HEK293 (cell line): ENCODE measurements around the gene SP9.

Source experiments
- CTCF ChIA-PET: fragments of 350-600 bp; formaldehyde crosslinking; extraction: SDS; loops from one replicate; lab custom pipeline; 2021; ENCODE audit warnings: antibody characterized with exemption; lab: Yijun Ruan, JAX
- POLR2A ChIA-PET: fragments of 300-600 bp; formaldehyde crosslinking; extraction: SDS; loops from one replicate; lab custom pipeline; 2020; ENCODE audit warnings: antibody characterized with exemption, inconsistent platforms; lab: Yijun Ruan, JAX
- H3K27ac ChIP-seq: fragments of 200-500 bp; sonication (Bioruptor generic); 2 replicates; pipeline ENCODE4 v1.5.1; 2014; ENCODE audit warnings: low read depth, low read length, control low read depth, inconsistent platforms; ENCODE audit errors: extremely low read depth
- H3K36me3 ChIP-seq, 2 experiments: fragments of 200-500 bp in 1 of 2; sonication (Bioruptor generic) in 1 of 2; 1 replicate in 1 of 2; 2 replicates in 1 of 2; pipeline ENCODE4 v1.5.1; 2014 to 2017; ENCODE audit warnings: inconsistent platforms in 2 of 2, low read length in 2 of 2; ENCODE audit not compliant: control insufficient read depth in 2 of 2, insufficient read depth in 1 of 2
- H3K4me1 ChIP-seq: fragments of 200-500 bp; sonication (Bioruptor generic); 2 replicates; pipeline ENCODE4 v1.5.1; 2014; ENCODE audit warnings: mild to moderate bottlenecking, low read length, inconsistent platforms; ENCODE audit not compliant: control insufficient read depth, insufficient read depth
- H3K4me3 ChIP-seq: 2 replicates; pipeline ENCODE4 v1.5.1; 2011; ENCODE audit warnings: low read depth, mild to moderate bottlenecking, control low read depth, low read length, moderate library complexity
- H3K9me3 ChIP-seq: fragments of 200-500 bp; sonication (Bioruptor generic); 2 replicates; pipeline ENCODE4 v1.5.1; 2014; ENCODE audit warnings: low read depth, low read length, inconsistent platforms; ENCODE audit not compliant: control insufficient read depth, insufficient read depth
- EGR2 ChIP-seq: fragments of 450-650 bp; formaldehyde crosslinking; IDR thresholded peaks from 2 replicates; pipeline ENCODE4 v1.5.1; 2016; ENCODE audit warnings: low read depth, missing biosample characterization, missing genetic modification characterization
- GLIS2 ChIP-seq: fragments of 450-650 bp; formaldehyde crosslinking; IDR thresholded peaks from 2 replicates; pipeline ENCODE4 v1.5.1; 2016; ENCODE audit warnings: missing biosample characterization, missing genetic modification characterization
- INSM2 ChIP-seq: fragments of 450-650 bp; formaldehyde crosslinking; IDR thresholded peaks from 2 replicates; pipeline ENCODE4 v1.5.1; 2016; ENCODE audit warnings: missing biosample characterization, missing genetic modification characterization
- KLF1 ChIP-seq: fragments of 450-650 bp; formaldehyde crosslinking; IDR thresholded peaks from 2 replicates; pipeline ENCODE4 v1.5.1; 2016; ENCODE audit warnings: missing biosample characterization, missing genetic modification characterization
- MYNN ChIP-seq: fragments of 450-650 bp; formaldehyde crosslinking; IDR thresholded peaks from 2 replicates; pipeline ENCODE4 v1.5.1; 2016; ENCODE audit warnings: missing biosample characterization, missing genetic modification characterization, borderline replicate concordance
- MZF1 ChIP-seq: fragments of 450-650 bp; formaldehyde crosslinking; IDR thresholded peaks from 2 replicates; pipeline ENCODE4 v1.5.1; 2017; ENCODE audit warnings: missing biosample characterization, missing genetic modification characterization, borderline replicate concordance
- PATZ1 ChIP-seq: fragments of 450-650 bp; formaldehyde crosslinking; IDR thresholded peaks from 2 replicates; pipeline ENCODE4 v1.5.1; 2016; ENCODE audit warnings: missing biosample characterization, missing genetic modification characterization
- SCRT2 ChIP-seq: fragments of 450-650 bp; formaldehyde crosslinking; IDR thresholded peaks from 2 replicates; pipeline ENCODE4 v1.5.1; 2016; ENCODE audit warnings: missing biosample characterization, missing genetic modification characterization
- ZBTB49 ChIP-seq: fragments of 450-650 bp; formaldehyde crosslinking; IDR thresholded peaks from 2 replicates; pipeline ENCODE4 v1.5.1; 2016; ENCODE audit warnings: missing biosample characterization, missing genetic modification characterization, low read depth
- ZBTB8A ChIP-seq: fragments of 450-650 bp; formaldehyde crosslinking; IDR thresholded peaks from 2 replicates; pipeline ENCODE4 v1.5.1; 2016; ENCODE audit warnings: missing biosample characterization, missing genetic modification characterization
- ZEB2 ChIP-seq: fragments of 450-650 bp; formaldehyde crosslinking; IDR thresholded peaks from 2 replicates; pipeline ENCODE4 v1.5.1; 2016; ENCODE audit warnings: missing biosample characterization, missing genetic modification characterization
- ZFHX2 ChIP-seq: fragments of 450-650 bp; formaldehyde crosslinking; conservative IDR thresholded peaks from 2 replicates; pipeline ENCODE4 v1.5.1; 2016; ENCODE audit warnings: missing biosample characterization, missing genetic modification characterization
- ZFP69B ChIP-seq: fragments of 450-650 bp; formaldehyde crosslinking; IDR thresholded peaks from 2 replicates; pipeline ENCODE4 v1.5.1; 2016; ENCODE audit warnings: missing biosample characterization, missing genetic modification characterization
- ZIC2 ChIP-seq: fragments of 450-650 bp; formaldehyde crosslinking; IDR thresholded peaks from 2 replicates; pipeline ENCODE4 v1.5.1; 2016; ENCODE audit warnings: missing biosample characterization, missing genetic modification characterization
- ZNF239 ChIP-seq: fragments of 450-650 bp; formaldehyde crosslinking; IDR thresholded peaks from 2 replicates; pipeline ENCODE4 v1.5.1; 2016; ENCODE audit warnings: missing biosample characterization, missing genetic modification characterization
- ZNF335 ChIP-seq: fragments of 450-650 bp; formaldehyde crosslinking; conservative IDR thresholded peaks from 2 replicates; pipeline ENCODE4 v1.5.1; 2016; ENCODE audit warnings: missing biosample characterization, missing genetic modification characterization
- ZNF341 ChIP-seq: fragments of 450-650 bp; formaldehyde crosslinking; IDR thresholded peaks from 2 replicates; pipeline ENCODE4; 2016; ENCODE audit warnings: low read depth, missing biosample characterization, missing genetic modification characterization
- ZNF362 ChIP-seq: fragments of 450-650 bp; formaldehyde crosslinking; IDR thresholded peaks from 2 replicates; pipeline ENCODE4 v1.5.1; 2016; ENCODE audit warnings: missing biosample characterization, missing genetic modification characterization
- ZNF366 ChIP-seq: fragments of 450-650 bp; formaldehyde crosslinking; conservative IDR thresholded peaks from 2 replicates; pipeline ENCODE4 v1.5.1; 2016; ENCODE audit warnings: missing biosample characterization, missing genetic modification characterization
- ZNF394 ChIP-seq: fragments of 450-650 bp; formaldehyde crosslinking; IDR thresholded peaks from 2 replicates; pipeline ENCODE4 v1.5.1; 2016; ENCODE audit warnings: missing biosample characterization, missing genetic modification characterization, mild to moderate bottlenecking, moderate library complexity, borderline replicate concordance
- ZNF426 ChIP-seq: fragments of 450-650 bp; formaldehyde crosslinking; IDR thresholded peaks from 2 replicates; pipeline ENCODE4 v1.5.1; 2017; ENCODE audit warnings: missing biosample characterization, missing genetic modification characterization, mild to moderate bottlenecking, inconsistent platforms, moderate library complexity
- ZNF791 ChIP-seq: fragments of 450-650 bp; formaldehyde crosslinking; IDR thresholded peaks from 2 replicates; pipeline ENCODE4 v1.5.1; 2016; ENCODE audit warnings: missing biosample characterization, missing genetic modification characterization
- TF ChIP-seq, protein P1 (sequence below): fragments of 450-650 bp; formaldehyde crosslinking; IDR thresholded peaks from 2 replicates; pipeline ENCODE4 v1.5.1; 2016; ENCODE audit warnings: missing biosample characterization, missing genetic modification characterization
- TF ChIP-seq, protein P2 (sequence below): fragments of 450-650 bp; formaldehyde crosslinking; optimal IDR thresholded peaks from 2 replicates; pipeline ENCODE3; 2016; ENCODE audit warnings: missing biosample characterization, mild to moderate bottlenecking, missing genetic modification characterization
- TF ChIP-seq, protein P3 (sequence below): fragments of 450-650 bp; formaldehyde crosslinking; IDR thresholded peaks from 2 replicates; pipeline ENCODE4 v1.5.1; 2017; ENCODE audit warnings: missing biosample characterization, missing genetic modification characterization

Gene SP9

GRCh38 chr2:174332217-174332963, 2.4 kb upstream of the SP9 start:
- POLR2A ChIA-PET: interaction anchor here (0.6 kb wide), 3 partner anchors 97 to 1496 kb away, joined by 3 to 4 read pairs (median 4); no protein-coding TSS in a partner anchor
- Histone ChIP-seq H3K4me1 (peaks cover 10% of the 10 kb centered on the region), H3K27ac (peak overlapping the region; percentile 54), H3K4me3 (peak overlapping the region; percentile 31), H3K36me3 (no peaks in the 10 kb centered on the region), H3K9me3 (no peaks in the 10 kb centered on the region)
- CTCF ChIA-PET: no interaction called here
- no peak for TF ChIP-seq PATZ1 (tag by site-specific recombination)
- peak; percentile 75 for TF ChIP-seq ZNF335 (tag by site-specific recombination)
- 0 out of 2 replicates have a peak, but pooled peaks have one; percentile 35 for TF ChIP-seq MYNN
- TF ChIP-seq ZNF362 (tag by site-specific recombination): peak; percentile 64; the same call in 1 of the 2 replicates
- TF ChIP-seq ZIC2 (tag by site-specific recombination): 0 out of 2 replicates have a peak, but pooled peaks have one; percentile 21
- TF ChIP-seq EGR2 (tag by site-specific recombination): 0 out of 2 replicates have a peak, but pooled peaks have one; percentile 9
- no peak for TF ChIP-seq ZNF426 (tag by site-specific recombination)
- TF ChIP-seq ZNF341 (tag by site-specific recombination): peak; percentile 88
- peak; percentile 58; the same call in 1 of the 2 replicates for TF ChIP-seq ZFP69B (tag by site-specific recombination)
- TF ChIP-seq ZEB2: peak; percentile 31; the same call in 1 of the 2 replicates
- no peak for TF ChIP-seq ZNF791
- TF ChIP-seq, protein P1, sequence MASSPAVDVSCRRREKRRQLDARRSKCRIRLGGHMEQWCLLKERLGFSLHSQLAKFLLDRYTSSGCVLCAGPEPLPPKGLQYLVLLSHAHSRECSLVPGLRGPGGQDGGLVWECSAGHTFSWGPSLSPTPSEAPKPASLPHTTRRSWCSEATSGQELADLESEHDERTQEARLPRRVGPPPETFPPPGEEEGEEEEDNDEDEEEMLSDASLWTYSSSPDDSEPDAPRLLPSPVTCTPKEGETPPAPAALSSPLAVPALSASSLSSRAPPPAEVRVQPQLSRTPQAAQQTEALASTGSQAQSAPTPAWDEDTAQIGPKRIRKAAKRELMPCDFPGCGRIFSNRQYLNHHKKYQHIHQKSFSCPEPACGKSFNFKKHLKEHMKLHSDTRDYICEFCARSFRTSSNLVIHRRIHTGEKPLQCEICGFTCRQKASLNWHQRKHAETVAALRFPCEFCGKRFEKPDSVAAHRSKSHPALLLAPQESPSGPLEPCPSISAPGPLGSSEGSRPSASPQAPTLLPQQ (tag by site-specific recombination): peak; percentile 59
- TF ChIP-seq ZNF366: no peak
- TF ChIP-seq SCRT2: peak; percentile 58
- no peak for TF ChIP-seq ZNF239 (tag by site-specific recombination)
- TF ChIP-seq, protein P2, sequence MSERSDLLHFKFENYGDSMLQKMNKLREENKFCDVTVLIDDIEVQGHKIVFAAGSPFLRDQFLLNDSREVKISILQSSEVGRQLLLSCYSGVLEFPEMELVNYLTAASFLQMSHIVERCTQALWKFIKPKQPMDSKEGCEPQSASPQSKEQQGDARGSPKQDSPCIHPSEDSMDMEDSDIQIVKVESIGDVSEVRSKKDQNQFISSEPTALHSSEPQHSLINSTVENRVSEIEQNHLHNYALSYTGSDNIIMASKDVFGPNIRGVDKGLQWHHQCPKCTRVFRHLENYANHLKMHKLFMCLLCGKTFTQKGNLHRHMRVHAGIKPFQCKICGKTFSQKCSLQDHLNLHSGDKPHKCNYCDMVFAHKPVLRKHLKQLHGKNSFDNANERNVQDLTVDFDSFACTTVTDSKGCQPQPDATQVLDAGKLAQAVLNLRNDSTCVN (tag by site-specific recombination): peak; percentile 3
- TF ChIP-seq KLF1: no peak
- no peak; the same call in 1 of the 2 replicates for TF ChIP-seq ZNF394
- no peak for TF ChIP-seq ZBTB49 (tag by site-specific recombination)
- TF ChIP-seq INSM2 (tag by site-specific recombination): no peak
- peak; percentile 38 for TF ChIP-seq ZFHX2
- TF ChIP-seq GLIS2 (tag by site-specific recombination): 0 out of 2 replicates have a peak, but pooled peaks have one; percentile 11
- TF ChIP-seq, protein P3, sequence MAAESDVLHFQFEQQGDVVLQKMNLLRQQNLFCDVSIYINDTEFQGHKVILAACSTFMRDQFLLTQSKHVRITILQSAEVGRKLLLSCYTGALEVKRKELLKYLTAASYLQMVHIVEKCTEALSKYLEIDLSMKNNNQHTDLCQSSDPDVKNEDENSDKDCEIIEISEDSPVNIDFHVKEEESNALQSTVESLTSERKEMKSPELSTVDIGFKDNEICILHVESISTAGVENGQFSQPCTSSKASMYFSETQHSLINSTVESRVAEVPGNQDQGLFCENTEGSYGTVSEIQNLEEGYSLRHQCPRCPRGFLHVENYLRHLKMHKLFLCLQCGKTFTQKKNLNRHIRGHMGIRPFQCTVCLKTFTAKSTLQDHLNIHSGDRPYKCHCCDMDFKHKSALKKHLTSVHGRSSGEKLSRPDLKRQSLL (tag by site-specific recombination): peak; percentile 13; the same call in 1 of the 2 replicates
- TF ChIP-seq ZBTB8A (tag by site-specific recombination): 0 out of 2 replicates have a peak, but pooled peaks have one; percentile 21
- no peak for TF ChIP-seq MZF1
